ENCODE data around the gene SLC6A18. TPM values are rescaled to one million over a fixed set of nuclear protein-coding genes. Genes with fewer than 3 reads are reported as not detected.

Gene SLC6A18
- total and polyA plus RNA-seq, 2 of the 4 experiments (the other 2 are of a cell fraction), result not detected

- Histone ChIP-seq H3K27ac (ENCODE audit: insufficient read depth, low read length) (no peak overlapping the region), H4K8ac (ENCODE audit: low read depth in 2 of 2, low read length in 2 of 2) (no peak overlapping the region), H3K36me3 (ENCODE audit: control insufficient read depth, insufficient read depth, low read length) (no peaks in the 10 kb centered on the region), H3K23ac (ENCODE audit: low read depth, low read length) (no peak overlapping the region), H3K4me1 (ENCODE audit: control insufficient read depth, insufficient read depth, low read length) (no peaks in the 10 kb centered on the region), H2AFZ (replicated peaks; ENCODE audit: low read length, poor library complexity) (peak overlapping the region; percentile 11), H3K9ac (ENCODE audit: low read depth, low read length) (no peak overlapping the region), H3K56ac (ENCODE audit: extremely low read depth, insufficient read depth, low read length) (no peak overlapping the region), H3K27me3 (ENCODE audit: control insufficient read depth, insufficient read depth, low read length) (peaks cover 15% of the 10 kb centered on the region; the same call in 1 of the 2 replicates), H4K91ac (ENCODE audit: insufficient read depth, low read depth, low read length) (no peak overlapping the region), H2AK9ac (replicated peaks; ENCODE audit: low read depth, low read length, poor library complexity) (no peak overlapping the region), H4K20me1 (ENCODE audit: insufficient read depth, low read length) (no peaks in the 10 kb centered on the region), H3K18ac (ENCODE audit: low read depth, low read length) (no peak overlapping the region), H4K5ac (ENCODE audit: low read depth, low read length) (no peak overlapping the region), H2BK15ac (ENCODE audit: low read depth, low read length) (no peak overlapping the region), H2BK120ac (ENCODE audit: low read depth, low read length) (no peak overlapping the region), H3K9me3 (ENCODE audit: control insufficient read depth, insufficient read depth, low read length) (no peaks in the 10 kb centered on the region), H2AK5ac (ENCODE audit: low read depth, low read length) (no peak overlapping the region), H3K9me1 (ENCODE audit: insufficient read depth, low read length) (no peaks in the 10 kb centered on the region), H3K79me1 (ENCODE audit: low read depth in 1 of 2, low read length in 2 of 2) (no peaks in the 10 kb centered on the region), H3K14ac (replicated peaks; ENCODE audit: low read depth, low read length) (no peak overlapping the region), H3K4me3 (ENCODE audit: insufficient read depth, low read depth, low read length) (no peak overlapping the region), H3K4me2 (ENCODE audit: low read depth, low read length) (no peak overlapping the region), H3K4ac (ENCODE audit: low read depth, low read length) (no peak overlapping the region), H2BK20ac (ENCODE audit: low read depth, low read length) (no peak overlapping the region), H2BK5ac (ENCODE audit: low read depth, low read length, poor library complexity, severe bottlenecking) (no peak overlapping the region)
- TF ChIP-seq USF2 (IDR thresholded peaks at IDR 0.05; ENCODE audit: low read depth, low read length) (no peak), RCOR1 (IDR thresholded peaks at IDR 0.05; ENCODE audit: insufficient replicate concordance, low read length) (no peak), BHLHE40 (IDR thresholded peaks at IDR 0.05; ENCODE audit: low read depth, low read length) (no peak), RAD21 (IDR thresholded peaks at IDR 0.05; ENCODE audit: low read length) (no peak), MAFK (IDR thresholded peaks at IDR 0.05; ENCODE audit: low read depth, low read length) (no peak), CTCF (conservative IDR thresholded peaks at IDR 0.05; ENCODE audit: low read depth, low read length) (no peak), POLR2A (IDR thresholded peaks at IDR 0.05; ENCODE audit: low read depth, low read length) (no peak), CEBPB (IDR thresholded peaks at IDR 0.05; ENCODE audit: low read depth, low read length) (no peak), SMC3 (IDR thresholded peaks at IDR 0.05; ENCODE audit: low read depth, low read length) (no peak), CHD1 (IDR thresholded peaks at IDR 0.05; ENCODE audit: low read depth, low read length) (no peak), MXI1 (IDR thresholded peaks at IDR 0.05; ENCODE audit: borderline replicate concordance, low read depth, low read length) (no peak), ELK1 (IDR thresholded peaks at IDR 0.05; ENCODE audit: borderline replicate concordance, low read depth, low read length) (no peak), NFE2L2 (IDR thresholded peaks at IDR 0.05; ENCODE audit: low read depth, low read length) (no peak), FOS (IDR thresholded peaks at IDR 0.05; ENCODE audit: low read depth, low read length) (no peak)
- in situ Hi-C loops (cut with MboI; ENCODE audit: low sequenced_read_pairs) (no loop called here), dilution Hi-C loops (cut with HindIII; ENCODE audit: low sequenced_read_pairs, unreplicated experiment) (no loop called here), intact Hi-C loops (cut with micrococcal nuclease) (no loop called here)
- no peak for ATAC-seq (ENCODE audit: low read depth)
- BruUV-seq (replicated peaks), result no TSS peak
- POLR2A ChIA-PET (ENCODE audit: unreplicated experiment), result no interaction called here
- WGBS, 2 experiments (ENCODE audit: extremely low coverage in 2 of 2, insufficient read length in 1 of 2), result 80% methylated on average over 3 of the region's 5 CpGs; no CpG with 5 or more reads in 1 of the 2 experiments
- CTCF ChIA-PET, result no interaction called here
- DNase-seq, result no peak
These were observed 29.7 kb upstream of the SLC6A18 start for GRCh38 chr5:1195439-1195838.
